Ovary (tissue), 9 donors: Measurements from ENCODE around the gene ZMAT5. TPM values are rescaled to one million over a fixed set of nuclear protein-coding genes. Genes with fewer than 3 reads are reported as not detected.

Source experiments
- DNase-seq, 5 donors: peaks; one replicate each; pipeline ENCODE4 v3.0.0-alpha.2; 2019 to 2020
- H3K27ac ChIP-seq, 2 donors: fragments of 200-600 bp; one replicate each; pipeline versions ENCODE4 v1.5.1 to v1.8.0; 2019 to 2022
- H3K27me3 ChIP-seq: fragments of 200-600 bp; one replicate; pipeline ENCODE4 v1.8.0; 2022
- H3K36me3 ChIP-seq: fragments of 200-600 bp; sonication (generic); one replicate; pipeline ENCODE4 v1.5.1; 2019
- H3K4me1 ChIP-seq: one replicate; pipeline ENCODE4 v1.8.1; 2013; ENCODE audit warnings: mild to moderate bottlenecking, moderate library complexity; ENCODE audit not compliant: insufficient read depth
- H3K4me3 ChIP-seq: fragments of 200-600 bp; sonication (generic); one replicate; pipeline ENCODE4 v1.5.1; 2017
- H3K9me3 ChIP-seq, 2 donors: fragments of 200-600 bp in 1 of 2; sonication (generic) in 1 of 2; one replicate each; pipeline versions ENCODE4 v1.5.1 to v1.8.1; 2013 to 2019; ENCODE audit warnings: mild to moderate bottlenecking in 1 of 2, moderate library complexity in 1 of 2
- CTCF ChIP-seq, 3 donors: fragments of 450-650 bp in 2 of 3; fragments of 200-600 bp in 1 of 3; IDR thresholded peaks; one replicate each; pipeline versions ENCODE4 v1.5.1 to v1.8.0; 2016 to 2022; ENCODE audit warnings: antibody characterized with exemption in 3 of 3, mild to moderate bottlenecking in 1 of 3
- EP300 ChIP-seq: sonication (generic); formaldehyde crosslinking; IDR thresholded peaks from one replicate; pipeline ENCODE4 v1.6.1; 2017; ENCODE audit warnings: antibody characterized with exemption
- POLR2A ChIP-seq: fragments of 450-650 bp; IDR thresholded peaks from one replicate; pipeline ENCODE4 v1.6.1; 2017; ENCODE audit warnings: antibody characterized with exemption, mild to moderate bottlenecking, moderate library complexity
- WGBS, 3 donors: extraction: QIAGEN DNeasy Blood & Tissue Kit in 1 of 3; methylation state at CpG; one replicate each; pipeline versions ENCODE4 v1.1.5 to v1.1.7; 2013 to 2017; 5-methylcytosine and 5-hydroxymethylcytosine counted together
- intact Hi-C, 4 donors: fragments of 100-400 bp; cut with DNase I; formaldehyde crosslinking; loops; one replicate each; pipeline versions ENCODE4 v1.11.0 to v1.15.1; 2022 to 2023
- polyA plus RNA-seq, 2 donors: library from polyadenylated mRNA; stranded (reverse); fragments of 200-250 nt in 1 of 2; fragments of 350-450 nt in 1 of 2; fragmentation: Illumina TruSeq in 1 of 2; extraction: RNeasy Lipid Tissue Mini Kit (QIAGEN cat#74804) in 1 of 2; gene quantifications; one replicate each; pipeline ENCODE4 v1.2.3, GENCODE V29; 2013 to 2014
- total RNA-seq, 7 donors: library from RNA; depleted of rRNA in 2 of 7; stranded (reverse); fragments of >200 nt in 2 of 7; fragmentation: NEBNext Ultra II Directional in 3 of 7; extraction: Animal tissue kit (Norgen Biotek cat#: 25700) in 3 of 7; gene quantifications; one replicate each; pipeline versions ENCODE4 v1.1.0 to v1.2.4, GENCODE V29; 2016 to 2023
- donor health status: DM: no; HTN: no; CAD: no; lungs with moderate emphysema.
- donor health status: DM: no; HTN: no; CAD: no.
- donor health status: Bipolar disorder and iron deficiency.
- donor health status: DM: yes; HTN: yes; CAD: no.
- donor health status: DM: no; HTN: no; CAD: no.
- donor health status: DM: yes; HTN: yes; CAD: no.

Gene ZMAT5
- total and polyA plus RNA-seq, 9 donors = 5.7 to 27.2 (median 21.4) TPM

- Histone ChIP-seq H3K9me3 (no peaks in the 10 kb centered on the region), H3K27me3 (no peaks in the 10 kb centered on the region), H3K4me1 (no peaks in the 10 kb centered on the region), H3K4me3 (no peak overlapping the region), H3K36me3 (no peaks in the 10 kb centered on the region), H3K27ac (no peak overlapping the region)
- intact Hi-C loops = no loop called here
- DNase-seq = no peak
- TF ChIP-seq CTCF (IDR thresholded peaks at IDR 0.05) (no peak), POLR2A (no peak), EP300 (no peak)
- WGBS, 3 donors = 78 to 82% (median 81%) methylated on average over 17 to 19 of the region's 19 CpGs
Observed at GRCh38 chr22:29733362-29734201, 33.2 kb downstream of the ZMAT5 start.

- no peaks in the 10 kb centered on the region for H3K9me3 ChIP-seq
- no peaks in the 10 kb centered on the region for H3K4me1 ChIP-seq
- no peak overlapping the region for H3K27ac ChIP-seq
- no peaks in the 10 kb centered on the region for H3K27me3 ChIP-seq
- H3K4me3 ChIP-seq = no peak overlapping the region
- no peaks in the 10 kb centered on the region for H3K36me3 ChIP-seq
- 72 to 82% (median 77%) methylated on average over 6 of the region's 6 CpGs for WGBS, 3 donors
- no peak for DNase-seq
- TF ChIP-seq CTCF (IDR thresholded peaks at IDR 0.05) (no peak), EP300 (no peak), POLR2A (no peak)
- intact Hi-C loops = no loop called here
Observed at GRCh38 chr22:29732883-29733282, 33.9 kb downstream of the ZMAT5 start.

GRCh38 chr22:29731058-29731850 is 35.6 kb downstream of the ZMAT5 start:
- intact Hi-C loops = no loop called here
- Histone ChIP-seq H3K4me1 (no peaks in the 10 kb centered on the region), H3K36me3 (no peaks in the 10 kb centered on the region), H3K27ac (no peak overlapping the region), H3K27me3 (no peaks in the 10 kb centered on the region), H3K4me3 (no peak overlapping the region), H3K9me3 (no peaks in the 10 kb centered on the region)
- WGBS, 3 donors = 76 to 79% (median 78%) methylated on average over 18 of the region's 18 CpGs
- no peak for TF ChIP-seq CTCF (IDR thresholded peaks at IDR 0.05)
- no peak for TF ChIP-seq EP300
- no peak for TF ChIP-seq POLR2A
- DNase-seq = no peak

GRCh38 chr22:29729161-29729560 is 37.6 kb downstream of the ZMAT5 start:
- DNase-seq = no peak
- TF ChIP-seq CTCF (IDR thresholded peaks at IDR 0.05) (no peak), POLR2A (no peak), EP300 (no peak)
- intact Hi-C loops = no loop called here
- no peak overlapping the region for H3K27ac ChIP-seq
- 86 to 93% (median 90%) methylated on average over 20 of the region's 20 CpGs for WGBS, 3 donors
- no peaks in the 10 kb centered on the region for H3K9me3 ChIP-seq
- no peaks in the 10 kb centered on the region for H3K36me3 ChIP-seq
- H3K4me1 ChIP-seq = no peaks in the 10 kb centered on the region
- no peaks in the 10 kb centered on the region for H3K27me3 ChIP-seq
- H3K4me3 ChIP-seq = no peak overlapping the region
